HepG2 (cell line): ENCODE measurements around the gene ESYT2. TPM values are rescaled to one million over a fixed set of nuclear protein-coding genes. Genes with fewer than 3 reads are reported as not detected.

Source experiments
- ASH2L ChIP-seq: fragments of 300-600, 200-600 bp; sonication (generic); IDR thresholded peaks from 2 replicates; pipeline ENCODE4 v1.7.0; 2017; ENCODE audit warnings: low read depth, mild to moderate bottlenecking, moderate library complexity, mixed read lengths, low read length; ENCODE audit not compliant: insufficient read length
- FOXK2 ChIP-seq: fragments of 450-650 bp; IDR thresholded peaks from 2 replicates; pipeline ENCODE4 v1.6.1; 2016
- MAFG ChIP-seq: sonication (generic); formaldehyde crosslinking; IDR thresholded peaks from 2 replicates; pipeline ENCODE4 v1.5.1; 2020; ENCODE audit warnings: mild to moderate bottlenecking, missing genetic modification reagents
- MED13 ChIP-seq: sonication (generic); formaldehyde crosslinking; IDR thresholded peaks from 2 replicates; pipeline ENCODE4 v1.5.0; 2020; ENCODE audit warnings: missing genetic modification reagents
- MIER2 ChIP-seq: IDR thresholded peaks from 2 replicates; pipeline ENCODE4 v1.6.1; 2016; ENCODE audit warnings: missing biosample characterization, missing genetic modification reagents
- TGIF2 ChIP-seq: IDR thresholded peaks from 2 replicates; pipeline ENCODE4 v1.6.1; 2016; ENCODE audit warnings: control low read depth, missing compliant biosample characterization
- ZFP1 ChIP-seq: IDR thresholded peaks from 2 replicates; pipeline ENCODE4 v1.6.1; 2016
- ZNF180 ChIP-seq: sonication (generic); formaldehyde crosslinking; IDR thresholded peaks from 2 replicates; pipeline ENCODE4 v1.4.0; 2020; ENCODE audit warnings: low read depth, missing genetic modification reagents, borderline replicate concordance
- ZNF354B ChIP-seq: sonication (generic); formaldehyde crosslinking; IDR thresholded peaks from 2 replicates; pipeline ENCODE4 v1.8.0; 2022; ENCODE audit warnings: mild to moderate bottlenecking, missing genetic modification reagents
- ZNF44 ChIP-seq: sonication (generic); formaldehyde crosslinking; IDR thresholded peaks from 2 replicates; pipeline ENCODE4 v1.5.1; 2020; ENCODE audit warnings: mild to moderate bottlenecking, missing genetic modification reagents
- ZNF564 ChIP-seq: sonication (generic); formaldehyde crosslinking; IDR thresholded peaks from 2 replicates; pipeline ENCODE4 v1.8.1; 2023; ENCODE audit warnings: mild to moderate bottlenecking, missing genetic modification reagents
- ZNF768 ChIP-seq: sonication (generic); formaldehyde crosslinking; IDR thresholded peaks from 2 replicates; pipeline ENCODE4 v1.4.0; 2020; ENCODE audit warnings: missing genetic modification reagents
- polyA plus RNA-seq, 8 experiments: library from polyadenylated mRNA; depleted of rRNA in 3 of 8; stranded (reverse) in 7 of 8; unstranded in 1 of 8; fragments of >200 nt; fragmentation: Illumina TruSeq in 4 of 8; extraction: Trizol in 4 of 8; gene quantifications; 2 replicates each; pipeline versions ENCODE4 v1.2.1 to v1.2.3, GENCODE V29; 2011 to 2016; ENCODE audit warnings: low read depth in 4 of 8, missing spikeins in 1 of 8, mixed read lengths in 1 of 8; ENCODE audit not compliant: insufficient read depth in 1 of 8
- total RNA-seq, 5 experiments: library from RNA; depleted of rRNA; stranded (reverse); fragments of >200 nt; fragmentation: Illumina TruSeq; extraction: Trizol; gene quantifications; 2 replicates each; pipeline ENCODE4 v1.2.3, GENCODE V29; 2016; ENCODE audit warnings: low read depth in 1 of 5
- TF ChIP-seq, protein P1 (sequence below): sonication (generic); formaldehyde crosslinking; IDR thresholded peaks from 2 replicates; pipeline ENCODE4 v1.5.1; 2020; ENCODE audit warnings: mild to moderate bottlenecking, moderate library complexity, missing genetic modification reagents
- TF ChIP-seq, protein P2 (sequence below): sonication (generic); formaldehyde crosslinking; IDR thresholded peaks from 2 replicates; pipeline ENCODE4 v1.8.1; 2022; ENCODE audit warnings: low read depth, mild to moderate bottlenecking, missing genetic modification reagents
- TF ChIP-seq, protein P3 (sequence below): sonication (generic); formaldehyde crosslinking; IDR thresholded peaks from 2 replicates; pipeline ENCODE4 v1.5.1; 2020; ENCODE audit warnings: mild to moderate bottlenecking, missing genetic modification reagents, borderline replicate concordance
- TF ChIP-seq, protein P4 (sequence below): sonication (generic); formaldehyde crosslinking; IDR thresholded peaks from 2 replicates; pipeline ENCODE4 v1.8.1; 2023; ENCODE audit warnings: missing genetic modification reagents, mild to moderate bottlenecking, borderline replicate concordance
- TF ChIP-seq, protein P5 (sequence below): sonication (generic); formaldehyde crosslinking; IDR thresholded peaks from 2 replicates; pipeline ENCODE4 v1.4.0; 2020; ENCODE audit warnings: missing genetic modification reagents
- TF ChIP-seq, protein P6 (sequence below): sonication (generic); formaldehyde crosslinking; IDR thresholded peaks from 2 replicates; pipeline ENCODE4 v1.5.0; 2020; ENCODE audit warnings: mild to moderate bottlenecking, missing genetic modification reagents, borderline replicate concordance

ESYT2 gene
- total and polyA plus RNA-seq, 2 of the 13 experiments (the other 11 are each of a cell fraction or from before 2014, with no cell fraction given): 28.5 to 37.3 TPM

DNA sequence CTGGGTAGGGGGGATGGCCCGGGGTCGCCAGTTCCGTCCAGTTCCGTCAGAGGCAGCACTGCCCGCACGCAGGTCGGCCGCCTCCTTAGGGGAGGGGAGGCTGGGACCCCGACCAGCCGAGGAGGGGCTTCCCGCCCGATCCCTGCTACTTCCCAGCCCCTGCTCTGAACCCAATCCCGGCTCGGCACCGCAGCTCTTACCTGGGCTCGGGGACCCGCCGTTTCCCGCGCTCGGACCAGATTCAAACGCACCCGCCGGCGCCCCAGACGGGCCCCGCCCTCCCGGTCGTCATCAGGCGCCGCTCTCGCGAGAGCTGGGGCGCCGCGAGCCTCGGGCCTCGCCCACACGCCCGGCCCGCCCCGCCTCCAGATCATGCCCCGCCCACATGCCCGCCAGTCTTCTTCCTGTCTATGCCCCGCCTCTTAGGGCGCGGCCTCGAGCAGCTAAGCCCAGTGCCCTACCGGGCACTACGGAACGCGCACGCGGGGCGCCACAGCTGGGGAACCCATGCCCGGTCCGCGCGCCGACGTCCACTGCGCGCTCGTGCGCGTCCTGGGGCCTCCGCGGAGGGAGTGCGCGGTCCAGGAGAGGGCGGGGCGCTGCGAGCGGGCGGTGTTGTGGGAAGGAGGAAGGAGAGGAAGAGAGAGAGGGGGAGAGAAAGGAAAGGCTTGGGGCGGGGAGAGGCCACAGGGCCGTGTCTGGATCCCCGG is 124.6 kb downstream of the ESYT2 start, which contains the start of gene NCAPG2 (continued):
- TF ChIP-seq, protein P1, sequence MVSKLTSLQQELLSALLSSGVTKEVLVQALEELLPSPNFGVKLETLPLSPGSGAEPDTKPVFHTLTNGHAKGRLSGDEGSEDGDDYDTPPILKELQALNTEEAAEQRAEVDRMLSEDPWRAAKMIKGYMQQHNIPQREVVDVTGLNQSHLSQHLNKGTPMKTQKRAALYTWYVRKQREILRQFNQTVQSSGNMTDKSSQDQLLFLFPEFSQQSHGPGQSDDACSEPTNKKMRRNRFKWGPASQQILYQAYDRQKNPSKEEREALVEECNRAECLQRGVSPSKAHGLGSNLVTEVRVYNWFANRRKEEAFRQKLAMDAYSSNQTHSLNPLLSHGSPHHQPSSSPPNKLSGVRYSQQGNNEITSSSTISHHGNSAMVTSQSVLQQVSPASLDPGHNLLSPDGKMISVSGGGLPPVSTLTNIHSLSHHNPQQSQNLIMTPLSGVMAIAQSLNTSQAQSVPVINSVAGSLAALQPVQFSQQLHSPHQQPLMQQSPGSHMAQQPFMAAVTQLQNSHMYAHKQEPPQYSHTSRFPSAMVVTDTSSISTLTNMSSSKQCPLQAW: no peak
- TF ChIP-seq MED13 (CRISPR knock-in tag) (no peak), FOXK2 (no peak), ZNF180 (no peak), TGIF2 (peak; percentile 58; the same call in 1 of the 2 replicates), ZNF564 (CRISPR knock-in tag) (no peak; the same call in 1 of the 2 replicates), MAFG (CRISPR knock-in tag) (no peak), ZNF354B (CRISPR knock-in tag) (peak; percentile 90; the same call in 1 of the 2 replicates), ZNF44 (CRISPR knock-in tag) (no peak), MIER2 (peak; percentile 29; the same call in 1 of the 2 replicates), ASH2L (peak; percentile 53), ZFP1 (CRISPR knock-in tag) (0 out of 2 replicates have a peak, but pooled peaks have one; percentile 31), ZNF768 (0 out of 2 replicates have a peak, but pooled peaks have one; percentile 11)
- TF ChIP-seq, protein P2, sequence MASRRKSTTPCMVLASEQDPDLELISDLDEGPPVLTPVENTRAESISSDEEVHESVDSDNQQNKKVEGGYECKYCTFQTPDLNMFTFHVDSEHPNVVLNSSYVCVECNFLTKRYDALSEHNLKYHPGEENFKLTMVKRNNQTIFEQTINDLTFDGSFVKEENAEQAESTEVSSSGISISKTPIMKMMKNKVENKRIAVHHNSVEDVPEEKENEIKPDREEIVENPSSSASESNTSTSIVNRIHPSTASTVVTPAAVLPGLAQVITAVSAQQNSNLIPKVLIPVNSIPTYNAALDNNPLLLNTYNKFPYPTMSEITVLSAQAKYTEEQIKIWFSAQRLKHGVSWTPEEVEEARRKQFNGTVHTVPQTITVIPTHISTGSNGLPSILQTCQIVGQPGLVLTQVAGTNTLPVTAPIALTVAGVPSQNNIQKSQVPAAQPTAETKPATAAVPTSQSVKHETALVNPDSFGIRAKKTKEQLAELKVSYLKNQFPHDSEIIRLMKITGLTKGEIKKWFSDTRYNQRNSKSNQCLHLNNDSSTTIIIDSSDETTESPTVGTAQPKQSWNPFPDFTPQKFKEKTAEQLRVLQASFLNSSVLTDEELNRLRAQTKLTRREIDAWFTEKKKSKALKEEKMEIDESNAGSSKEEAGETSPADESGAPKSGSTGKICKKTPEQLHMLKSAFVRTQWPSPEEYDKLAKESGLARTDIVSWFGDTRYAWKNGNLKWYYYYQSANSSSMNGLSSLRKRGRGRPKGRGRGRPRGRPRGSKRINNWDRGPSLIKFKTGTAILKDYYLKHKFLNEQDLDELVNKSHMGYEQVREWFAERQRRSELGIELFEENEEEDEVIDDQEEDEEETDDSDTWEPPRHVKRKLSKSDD: peak; percentile 54; the same call in 1 of the 2 replicates
- TF ChIP-seq, protein P3, sequence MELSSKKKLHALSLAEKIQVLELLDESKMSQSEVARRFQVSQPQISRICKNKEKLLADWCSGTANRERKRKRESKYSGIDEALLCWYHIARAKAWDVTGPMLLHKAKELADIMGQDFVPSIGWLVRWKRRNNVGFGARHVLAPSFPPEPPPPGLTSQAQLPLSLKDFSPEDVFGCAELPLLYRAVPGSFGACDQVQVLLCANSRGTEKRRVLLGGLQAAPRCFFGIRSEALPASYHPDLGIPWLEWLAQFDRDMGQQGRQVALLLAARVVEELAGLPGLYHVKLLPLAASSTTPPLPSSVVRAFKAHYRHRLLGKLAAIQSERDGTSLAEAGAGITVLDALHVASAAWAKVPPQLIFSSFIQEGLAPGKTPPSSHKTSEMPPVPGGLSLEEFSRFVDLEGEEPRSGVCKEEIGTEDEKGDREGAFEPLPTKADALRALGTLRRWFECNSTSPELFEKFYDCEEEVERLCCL (CRISPR knock-in tag): 0 out of 2 replicates have a peak, but pooled peaks have one; percentile 30
- TF ChIP-seq, protein P4, sequence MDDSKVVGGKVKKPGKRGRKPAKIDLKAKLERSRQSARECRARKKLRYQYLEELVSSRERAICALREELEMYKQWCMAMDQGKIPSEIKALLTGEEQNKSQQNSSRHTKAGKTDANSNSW (CRISPR knock-in tag): no peak
- TF ChIP-seq, protein P5, sequence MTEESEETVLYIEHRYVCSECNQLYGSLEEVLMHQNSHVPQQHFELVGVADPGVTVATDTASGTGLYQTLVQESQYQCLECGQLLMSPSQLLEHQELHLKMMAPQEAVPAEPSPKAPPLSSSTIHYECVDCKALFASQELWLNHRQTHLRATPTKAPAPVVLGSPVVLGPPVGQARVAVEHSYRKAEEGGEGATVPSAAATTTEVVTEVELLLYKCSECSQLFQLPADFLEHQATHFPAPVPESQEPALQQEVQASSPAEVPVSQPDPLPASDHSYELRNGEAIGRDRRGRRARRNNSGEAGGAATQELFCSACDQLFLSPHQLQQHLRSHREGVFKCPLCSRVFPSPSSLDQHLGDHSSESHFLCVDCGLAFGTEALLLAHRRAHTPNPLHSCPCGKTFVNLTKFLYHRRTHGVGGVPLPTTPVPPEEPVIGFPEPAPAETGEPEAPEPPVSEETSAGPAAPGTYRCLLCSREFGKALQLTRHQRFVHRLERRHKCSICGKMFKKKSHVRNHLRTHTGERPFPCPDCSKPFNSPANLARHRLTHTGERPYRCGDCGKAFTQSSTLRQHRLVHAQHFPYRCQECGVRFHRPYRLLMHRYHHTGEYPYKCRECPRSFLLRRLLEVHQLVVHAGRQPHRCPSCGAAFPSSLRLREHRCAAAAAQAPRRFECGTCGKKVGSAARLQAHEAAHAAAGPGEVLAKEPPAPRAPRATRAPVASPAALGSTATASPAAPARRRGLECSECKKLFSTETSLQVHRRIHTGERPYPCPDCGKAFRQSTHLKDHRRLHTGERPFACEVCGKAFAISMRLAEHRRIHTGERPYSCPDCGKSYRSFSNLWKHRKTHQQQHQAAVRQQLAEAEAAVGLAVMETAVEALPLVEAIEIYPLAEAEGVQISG (CRISPR knock-in tag): no peak; the same call in 1 of the 2 replicates
- TF ChIP-seq, protein P6, sequence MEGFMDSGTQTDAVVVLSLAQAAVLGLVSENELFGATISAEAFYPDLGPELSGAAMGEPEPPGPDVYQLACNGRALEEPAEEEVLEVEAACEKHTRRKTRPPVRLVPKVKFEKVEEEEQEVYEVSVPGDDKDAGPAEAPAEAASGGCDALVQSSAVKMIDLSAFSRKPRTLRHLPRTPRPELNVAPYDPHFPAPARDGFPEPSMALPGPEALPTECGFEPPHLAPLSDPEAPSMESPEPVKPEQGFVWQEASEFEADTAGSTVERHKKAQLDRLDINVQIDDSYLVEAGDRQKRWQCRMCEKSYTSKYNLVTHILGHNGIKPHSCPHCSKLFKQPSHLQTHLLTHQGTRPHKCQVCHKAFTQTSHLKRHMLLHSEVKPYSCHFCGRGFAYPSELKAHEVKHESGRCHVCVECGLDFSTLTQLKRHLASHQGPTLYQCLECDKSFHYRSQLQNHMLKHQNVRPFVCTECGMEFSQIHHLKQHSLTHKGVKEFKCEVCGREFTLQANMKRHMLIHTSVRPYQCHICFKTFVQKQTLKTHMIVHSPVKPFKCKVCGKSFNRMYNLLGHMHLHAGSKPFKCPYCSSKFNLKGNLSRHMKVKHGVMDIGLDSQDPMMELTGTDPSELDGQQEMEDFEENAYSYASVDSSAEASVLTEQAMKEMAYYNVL: peak; percentile 82; the same call in 1 of the 2 replicates
